ENCODE results near the gene GNG8.

GNG8 gene

GRCh38 chr19:46606019-46606418 lies 30.0 kb downstream of the GNG8 start:
- DNase-seq (ENCODE audit: extremely low spot score, insufficient read length, low read depth) (no peak), FAIRE-seq (no peak)

GRCh38 chr19:46605356-46605821 lies 30.6 kb downstream of the GNG8 start:
- DNase-seq (ENCODE audit: extremely low spot score, insufficient read length, low read depth) (no peak), FAIRE-seq (no peak)

GRCh38 chr19:46604781-46605355 lies 31.1 kb downstream of the GNG8 start:
- FAIRE-seq, result no peak

GRCh38 chr19:46603752-46604231 lies 32.2 kb downstream of the GNG8 start:
- no peak for DNase-seq (ENCODE audit: extremely low spot score, insufficient read length, low read depth)
- FAIRE-seq, result no peak

More at GRCh38 chr19:46604781-46605355, 31.1 kb downstream of the GNG8 start:
- no peak for DNase-seq (ENCODE audit: extremely low spot score, insufficient read length, low read depth)

- DNase-seq (ENCODE audit: extremely low spot score, insufficient read length, low read depth) (no peak), FAIRE-seq (peak; percentile 84)
Observed at GRCh38 chr19:46603195-46603637, 32.8 kb downstream of the GNG8 start.

- FAIRE-seq (no peak), DNase-seq (ENCODE audit: extremely low spot score, insufficient read length, low read depth) (no peak)
Observed at GRCh38 chr19:46602392-46603194, 33.4 kb downstream of the GNG8 start.

GRCh38 chr19:46601318-46602224 lies 34.4 kb downstream of the GNG8 start, which contains the start of gene CALM3:
Gene CALM3 (plus strand): TSS chr19:46601330. CDS start chr19:46601435, 105 bp downstream.
- DNase-seq (ENCODE audit: extremely low spot score, insufficient read length, low read depth) (no peak), FAIRE-seq (peak; percentile 9)

GRCh38 chr19:46600384-46601317 lies 35.4 kb downstream of the GNG8 start:
- DNase-seq (ENCODE audit: extremely low spot score, insufficient read length, low read depth) (peak; percentile 87), FAIRE-seq (peak; percentile 94)

- FAIRE-seq, result peak; percentile 45
- DNase-seq (ENCODE audit: extremely low spot score, insufficient read length, low read depth), result no peak
Observed at GRCh38 chr19:46599716-46600373, 36.2 kb downstream of the GNG8 start.

- no peak for FAIRE-seq
- DNase-seq (ENCODE audit: extremely low spot score, insufficient read length, low read depth), result no peak
Observed at GRCh38 chr19:46598372-46598917, 37.6 kb downstream of the GNG8 start.

GRCh38 chr19:46596008-46596407 lies 40.0 kb downstream of the GNG8 start:
- FAIRE-seq (no peak), DNase-seq (ENCODE audit: extremely low spot score, insufficient read length, low read depth) (no peak)

GRCh38 chr19:46591870-46592269 lies 44.1 kb downstream of the GNG8 start:
- DNase-seq (ENCODE audit: extremely low spot score, insufficient read length, low read depth) (no peak), FAIRE-seq (no peak)

GRCh38 chr19:46591254-46591653 lies 44.7 kb downstream of the GNG8 start:
- FAIRE-seq (no peak), DNase-seq (ENCODE audit: extremely low spot score, insufficient read length, low read depth) (no peak)

GRCh38 chr19:46587861-46588260 lies 48.1 kb downstream of the GNG8 start:
- FAIRE-seq (no peak), DNase-seq (ENCODE audit: extremely low spot score, insufficient read length, low read depth) (no peak)

GRCh38 chr19:46586294-46586693 lies 49.7 kb downstream of the GNG8 start:
- DNase-seq (ENCODE audit: extremely low spot score, insufficient read length, low read depth), result no peak
- no peak for FAIRE-seq

GRCh38 chr19:46585539-46585938 lies 50.5 kb downstream of the GNG8 start:
- no peak for FAIRE-seq

More at GRCh38 chr19:46585539-46585938, 50.5 kb downstream of the GNG8 start:
- no peak for DNase-seq (ENCODE audit: extremely low spot score, insufficient read length, low read depth)

Data from GM18507 (cell line).